Osteoblast (primary cell): Measurements from ENCODE around the gene SPECC1. TPM values are rescaled to one million over a fixed set of nuclear protein-coding genes. Genes with fewer than 3 reads are reported as not detected.

Experiments
- DNase-seq: peaks from one replicate; pipeline ENCODE4 v3.0.0; 2011; ENCODE audit warnings: low spot score, mixed read lengths; ENCODE audit not compliant: insufficient read length; ENCODE audit errors: missing footprints
- H2AFZ ChIP-seq: 2 replicates; pipeline ENCODE4 v1.6.0; 2011; ENCODE audit warnings: mild to moderate bottlenecking, low read length
- H3K27ac ChIP-seq: 2 replicates; pipeline ENCODE4 v1.5.1; 2011; ENCODE audit warnings: mild to moderate bottlenecking, low read depth, low read length, moderate library complexity
- H3K27me3 ChIP-seq: 2 replicates; pipeline ENCODE4 v1.6.0; 2012; ENCODE audit warnings: mild to moderate bottlenecking, control low read depth, inconsistent platforms, low read length, moderate library complexity; ENCODE audit not compliant: insufficient read depth
- H3K36me3 ChIP-seq: 2 replicates; pipeline ENCODE4 v1.5.1; 2011; ENCODE audit warnings: mild to moderate bottlenecking, low read length, control low read depth, moderate library complexity; ENCODE audit not compliant: insufficient read depth
- H3K4me1 ChIP-seq: 2 replicates; pipeline ENCODE4 v1.5.1; 2011; ENCODE audit warnings: mild to moderate bottlenecking, low read length, control low read depth, moderate library complexity; ENCODE audit not compliant: insufficient read depth
- H3K4me2 ChIP-seq: 2 replicates; pipeline ENCODE4 v1.6.0; 2011; ENCODE audit warnings: mild to moderate bottlenecking, low read length; ENCODE audit not compliant: insufficient read depth
- H3K4me3 ChIP-seq: fragments of 200-600 bp; sonication (generic); 3 replicates; pipeline ENCODE4 v1.5.1; 2012; ENCODE audit warnings: mild to moderate bottlenecking, low read length, inconsistent platforms; ENCODE audit not compliant: insufficient read depth
- H3K79me2 ChIP-seq: 2 replicates; pipeline ENCODE4 v1.6.0; 2012; ENCODE audit warnings: mild to moderate bottlenecking, low read length, control low read depth, inconsistent platforms; ENCODE audit not compliant: insufficient read depth
- H3K9me3 ChIP-seq: 2 replicates; pipeline ENCODE4 v1.5.1; 2011; ENCODE audit warnings: low read depth, low read length, control low read depth
- H4K20me1 ChIP-seq: 2 replicates; pipeline ENCODE4 v1.6.0; 2012; ENCODE audit warnings: mild to moderate bottlenecking, low read length, control low read depth; ENCODE audit not compliant: insufficient read depth
- CTCF ChIP-seq: IDR thresholded peaks from 2 replicates; pipeline ENCODE4 v1.5.1; 2011; ENCODE audit warnings: mild to moderate bottlenecking, low read depth, low read length, moderate library complexity; ENCODE audit errors: extremely low read depth
- total RNA-seq: library from RNA; depleted of rRNA; stranded (reverse); fragments of >200 nt; gene quantifications from 2 replicates; pipeline ENCODE4 v1.2.3, GENCODE V29; 2012

SPECC1 gene
- total RNA-seq, 1 donor = 155 TPM

- no peaks in the 10 kb centered on the region for H3K9me3 ChIP-seq
- H3K4me1 ChIP-seq = peaks cover 10% of the 10 kb centered on the region
- H3K27ac ChIP-seq = no peak overlapping the region
- H4K20me1 ChIP-seq = no peaks in the 10 kb centered on the region
- H2AFZ ChIP-seq = no peak overlapping the region
- TF ChIP-seq CTCF = no peak
- no peaks in the 10 kb centered on the region for H3K36me3 ChIP-seq
- no peaks in the 10 kb centered on the region for H3K27me3 ChIP-seq
- H3K4me3 ChIP-seq = no peak overlapping the region
- DNase-seq = peak; percentile 75
- no peaks in the 10 kb centered on the region for H3K79me2 ChIP-seq
- H3K4me2 ChIP-seq = no peak overlapping the region
Observed at GRCh38 chr17:20125724-20126123, 116.6 kb downstream of the SPECC1 start.

- no peaks in the 10 kb centered on the region for H3K9me3 ChIP-seq
- H3K79me2 ChIP-seq = no peaks in the 10 kb centered on the region
- no peak overlapping the region for H3K27ac ChIP-seq
- no peak overlapping the region for H3K4me3 ChIP-seq
- no peak overlapping the region for H2AFZ ChIP-seq
- H3K4me2 ChIP-seq = no peak overlapping the region
- DNase-seq = no peak
- no peaks in the 10 kb centered on the region for H4K20me1 ChIP-seq
- TF ChIP-seq CTCF = no peak
- H3K27me3 ChIP-seq = no peaks in the 10 kb centered on the region
- no peaks in the 10 kb centered on the region for H3K36me3 ChIP-seq
- peaks cover under 1% of the 10 kb centered on the region for H3K4me1 ChIP-seq
Observed at GRCh38 chr17:20127360-20128035, 118.3 kb downstream of the SPECC1 start.

GRCh38 chr17:20128036-20128667 lies 119.0 kb downstream of the SPECC1 start:
- Histone ChIP-seq H4K20me1 (no peaks in the 10 kb centered on the region), H3K27ac (no peak overlapping the region), H3K9me3 (no peaks in the 10 kb centered on the region), H3K4me1 (no peaks in the 10 kb centered on the region), H3K4me3 (no peak overlapping the region), H3K4me2 (no peak overlapping the region), H3K79me2 (no peaks in the 10 kb centered on the region), H3K36me3 (no peaks in the 10 kb centered on the region), H3K27me3 (no peaks in the 10 kb centered on the region), H2AFZ (no peak overlapping the region)
- DNase-seq = no peak
- no peak for TF ChIP-seq CTCF

GRCh38 chr17:20133517-20133916 lies 124.4 kb downstream of the SPECC1 start:
- Histone ChIP-seq H3K36me3 (no peaks in the 10 kb centered on the region), H3K4me1 (no peaks in the 10 kb centered on the region), H3K4me3 (no peak overlapping the region), H2AFZ (no peak overlapping the region), H4K20me1 (no peaks in the 10 kb centered on the region), H3K27me3 (no peaks in the 10 kb centered on the region), H3K79me2 (no peaks in the 10 kb centered on the region), H3K9me3 (no peaks in the 10 kb centered on the region), H3K4me2 (no peak overlapping the region), H3K27ac (no peak overlapping the region)
- DNase-seq = no peak
- no peak for TF ChIP-seq CTCF
